ENCODE measurements around the gene TUG1. TPM values are rescaled to one million over a fixed set of nuclear protein-coding genes. Genes with fewer than 3 reads are reported as not detected.
A peak's percentile ranks its signal among the peaks of the same experiment; 100 is the strongest.

Gene TUG1
- total and polyA plus RNA-seq, 4 experiments from 2014 or later = 12.3 to 132 (median 74.9) TPM

GRCh38 chr22:30945653-30946052 is 23.4 kb upstream of the TUG1 start:
- H3K36me3 Mint-ChIP-seq = peaks cover 53 to 54% of the 10 kb centered on the region in 2 donors
- H3K36me3 ChIP-seq (ENCODE audit: insufficient read depth, low read length) = peaks cover 31% of the 10 kb centered on the region
- H3K27me3 ChIP-seq (ENCODE audit: insufficient read depth, low read length) = no peaks in the 10 kb centered on the region
- H3K9me3 Mint-ChIP-seq = no peaks in the 10 kb centered on the region
- peak overlapping the region in 1 of 8 donors; percentile 8 for H3K4me3 Mint-ChIP-seq
- peak overlapping the region in 4 of 7 donors; percentile 5 to 87 (median 54) for H3K27ac Mint-ChIP-seq
- no peak overlapping the region for H3K27ac ChIP-seq (ENCODE audit: low read depth, low read length)
- H3K9me3 ChIP-seq (ENCODE audit: control insufficient read depth in 1 of 2, low read length in 2 of 2) = no peaks in the 10 kb centered on the region
- DNase-seq = no peak
- CTCF ChIA-PET (ENCODE audit: partially characterized antibody) = interaction anchor here (0.9 to 4.5 kb wide), 5 partner anchors 23 to 333 kb away, joined by 3 to 54 read pairs (median 15); partner anchors contain the start of genes MORC2 and TUG1
- no peaks in the 10 kb centered on the region for H3K27me3 Mint-ChIP-seq
- intact Hi-C loops (cut with micrococcal nuclease) = no loop called here
- peaks cover 39 to 62% (median 49%) of the 10 kb centered on the region in 4 donors for H3K4me1 Mint-ChIP-seq
- POLR2A ChIA-PET (ENCODE audit: partially characterized antibody) = interaction anchor here (1.1 to 2.9 kb wide), 3 partner anchors 23 to 139 kb away, joined by 6 to 24 read pairs (median 12); partner anchors contain the start of genes MORC2 and TUG1
- peaks cover 47% of the 10 kb centered on the region for H3K4me1 ChIP-seq (ENCODE audit: insufficient read depth, low read length)
- H3K4me3 ChIP-seq (ENCODE audit: low read length in 2 of 2) = no peak overlapping the region

- no peak for DNase-seq
- no peaks in the 10 kb centered on the region for H3K9me3 ChIP-seq (ENCODE audit: control insufficient read depth in 1 of 2, low read length in 2 of 2)
- H3K36me3 ChIP-seq (ENCODE audit: insufficient read depth, low read length) = peaks cover 31% of the 10 kb centered on the region
- no peaks in the 10 kb centered on the region for H3K27me3 ChIP-seq (ENCODE audit: insufficient read depth, low read length)
- ChIA-PET CTCF (ENCODE audit: partially characterized antibody) (interaction anchor here (0.9 to 4.5 kb wide), 10 partner anchors 8 to 301 kb away, joined by 3 to 54 read pairs (median 4); partner anchors contain the start of genes MORC2 and TUG1), POLR2A (ENCODE audit: partially characterized antibody) (interaction anchor here (0.6 to 2.9 kb wide), 4 partner anchors 22 to 138 kb away, joined by 3 to 24 read pairs (median 9); partner anchors contain the start of genes MORC2 and TUG1)
- peak overlapping the region in 5 of 7 donors; percentile 29 to 63 (median 44) for H3K27ac Mint-ChIP-seq
- no peak overlapping the region for H3K27ac ChIP-seq (ENCODE audit: low read depth, low read length)
- H3K9me3 Mint-ChIP-seq = no peaks in the 10 kb centered on the region
- no peak overlapping the region for H3K4me3 ChIP-seq (ENCODE audit: low read length in 2 of 2)
- peaks cover 54 to 57% of the 10 kb centered on the region in 2 donors for H3K36me3 Mint-ChIP-seq
- intact Hi-C loops (cut with micrococcal nuclease) = no loop called here
- H3K4me3 Mint-ChIP-seq = no peak overlapping the region
- H3K27me3 Mint-ChIP-seq = no peaks in the 10 kb centered on the region
- peaks cover 35 to 59% (median 45%) of the 10 kb centered on the region in 4 donors for H3K4me1 Mint-ChIP-seq
- peaks cover 40% of the 10 kb centered on the region for H3K4me1 ChIP-seq (ENCODE audit: insufficient read depth, low read length)
Observed at GRCh38 chr22:30946354-30946753, 22.7 kb upstream of the TUG1 start.

GRCh38 chr22:30947173-30947815 is 21.8 kb upstream of the TUG1 start:
- Histone ChIP-seq H3K36me3 (ENCODE audit: insufficient read depth, low read length) (peaks cover 31% of the 10 kb centered on the region), H3K9me3 (ENCODE audit: control insufficient read depth in 1 of 2, low read length in 2 of 2) (no peaks in the 10 kb centered on the region), H3K4me1 (ENCODE audit: insufficient read depth, low read length) (peaks cover 37% of the 10 kb centered on the region), H3K27me3 (ENCODE audit: insufficient read depth, low read length) (no peaks in the 10 kb centered on the region), H3K27ac (ENCODE audit: low read depth, low read length) (no peak overlapping the region), H3K4me3 (ENCODE audit: low read length in 2 of 2) (no peak overlapping the region)
- intact Hi-C loops (cut with micrococcal nuclease) = no loop called here
- CTCF ChIA-PET (ENCODE audit: partially characterized antibody) = interaction anchor here (0.9 to 4.5 kb wide), 9 partner anchors 9 to 300 kb away, joined by 3 to 54 read pairs (median 4); partner anchors contain the start of genes MORC2 and TUG1
- Mint-ChIP-seq H3K9me3 (no peaks in the 10 kb centered on the region), H3K27ac (peak overlapping the region in 2 of 7 donors; percentile 25 to 61), H3K27me3 (no peaks in the 10 kb centered on the region), H3K4me1 (peaks cover 31 to 56% (median 41%) of the 10 kb centered on the region in 4 donors), H3K4me3 (no peak overlapping the region), H3K36me3 (peaks cover 50 to 54% of the 10 kb centered on the region in 2 donors)
- no peak for DNase-seq
- POLR2A ChIA-PET (ENCODE audit: partially characterized antibody) = interaction anchor here (0.6 to 2.9 kb wide), 3 partner anchors 21 to 137 kb away, joined by 3 to 24 read pairs (median 12); partner anchors contain the start of genes MORC2 and TUG1

- intact Hi-C loops (cut with micrococcal nuclease) = loop anchor here (1.0 to 2.0 kb wide), 2 partner anchors 136 to 283 kb away; no protein-coding TSS in a partner anchor
Observed at GRCh38 chr22:30947816-30948454, 21.1 kb upstream of the TUG1 start.

GRCh38 chr22:30948930-30949342 is 20.1 kb upstream of the TUG1 start:
- H3K27ac Mint-ChIP-seq = peak overlapping the region in 1 of 7 donors; percentile 37

More at GRCh38 chr22:30947816-30948454, 21.1 kb upstream of the TUG1 start:
- DNase-seq = peak in 4 of 5 donors; percentile 34 to 46 (median 39)
- ChIA-PET POLR2A (ENCODE audit: partially characterized antibody) (no interaction called here), CTCF (ENCODE audit: partially characterized antibody) (interaction anchor here (1.0 to 3.1 kb wide), 5 partner anchors 8 to 137 kb away, joined by 3 to 25 read pairs (median 12); partner anchors contain the start of genes MORC2 and TUG1)
- Histone ChIP-seq H3K9me3 (ENCODE audit: control insufficient read depth in 1 of 2, low read length in 2 of 2) (no peaks in the 10 kb centered on the region), H3K36me3 (ENCODE audit: insufficient read depth, low read length) (peaks cover 31% of the 10 kb centered on the region), H3K27ac (ENCODE audit: low read depth, low read length) (no peak overlapping the region), H3K4me3 (ENCODE audit: low read length in 2 of 2) (no peak overlapping the region), H3K4me1 (ENCODE audit: insufficient read depth, low read length) (peaks cover 33% of the 10 kb centered on the region), H3K27me3 (ENCODE audit: insufficient read depth, low read length) (no peaks in the 10 kb centered on the region)
- Mint-ChIP-seq H3K36me3 (peaks cover 56% of the 10 kb centered on the region in 2 donors), H3K4me3 (no peak overlapping the region), H3K4me1 (peaks cover 31 to 50% (median 45%) of the 10 kb centered on the region in 4 donors), H3K27me3 (no peaks in the 10 kb centered on the region), H3K9me3 (no peaks in the 10 kb centered on the region), H3K27ac (no peak overlapping the region)

DNA sequence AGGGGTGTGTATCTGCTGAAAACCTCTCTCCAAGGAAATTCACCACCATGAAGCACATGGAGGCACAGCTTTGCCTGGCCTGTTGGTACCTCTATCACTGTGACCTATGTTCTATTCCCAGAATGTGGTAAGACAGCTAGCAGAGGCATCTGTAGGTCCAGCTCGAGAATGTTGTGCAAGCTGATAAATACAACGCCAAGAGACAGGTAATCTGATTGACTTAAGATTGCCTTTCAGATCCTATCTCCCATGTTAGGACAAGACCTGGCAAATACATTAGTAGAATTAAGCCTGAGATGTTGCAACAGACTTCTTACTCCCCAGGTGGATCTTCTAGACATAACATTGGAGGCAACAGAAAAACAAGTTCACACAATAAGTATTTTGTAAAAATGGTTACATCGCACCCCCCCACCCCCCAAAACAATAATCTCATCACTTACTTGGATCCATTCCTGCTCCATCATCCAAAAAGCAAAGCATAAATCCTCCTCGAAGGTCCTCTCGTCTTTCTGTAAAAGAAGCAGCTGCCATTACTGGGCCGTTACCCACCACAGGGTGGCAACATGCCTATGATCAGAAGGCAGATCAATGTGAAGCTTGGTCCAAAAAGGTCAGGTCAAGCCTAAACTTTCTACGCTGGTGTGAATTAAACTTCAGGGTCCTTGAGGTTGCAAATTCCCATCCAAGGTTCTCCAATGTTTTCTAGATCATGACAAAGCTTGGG is 19.0 kb upstream of the TUG1 start:
- POLR2A ChIA-PET (ENCODE audit: partially characterized antibody) = interaction anchor here (1.0 to 2.4 kb wide), 3 partner anchors 9 to 18 kb away, joined by 3 to 7 read pairs (median 4); partner anchors contain the start of gene MORC2
- Mint-ChIP-seq H3K4me3 (no peak overlapping the region), H3K9me3 (no peaks in the 10 kb centered on the region), H3K4me1 (peaks cover 14 to 36% (median 27%) of the 10 kb centered on the region in 4 donors), H3K27me3 (no peaks in the 10 kb centered on the region), H3K27ac (peak overlapping the region in 1 of 7 donors; percentile 75), H3K36me3 (peaks cover 51 to 55% of the 10 kb centered on the region in 2 donors)
- DNase-seq = no peak
- H3K27ac ChIP-seq (ENCODE audit: low read depth, low read length) = no peak overlapping the region
- no peak overlapping the region for H3K4me3 ChIP-seq (ENCODE audit: low read length in 2 of 2)
- H3K36me3 ChIP-seq (ENCODE audit: insufficient read depth, low read length) = peaks cover 22% of the 10 kb centered on the region
- peaks cover 15% of the 10 kb centered on the region for H3K4me1 ChIP-seq (ENCODE audit: insufficient read depth, low read length)
- CTCF ChIA-PET (ENCODE audit: partially characterized antibody) = interaction anchor here (1.1 to 2.4 kb wide), 6 partner anchors 9 to 323 kb away, joined by 3 to 12 read pairs (median 6); partner anchors contain the start of gene MORC2
- intact Hi-C loops (cut with micrococcal nuclease) = loop anchor here (2.0 kb wide), 1 partner anchor 281 kb away; no protein-coding TSS in a partner anchor
- no peaks in the 10 kb centered on the region for H3K9me3 ChIP-seq (ENCODE audit: control insufficient read depth in 1 of 2, low read length in 2 of 2)
- H3K27me3 ChIP-seq (ENCODE audit: insufficient read depth, low read length) = no peaks in the 10 kb centered on the region

More at GRCh38 chr22:30948930-30949342, 20.1 kb upstream of the TUG1 start:
- no peaks in the 10 kb centered on the region for H3K9me3 Mint-ChIP-seq
- H3K9me3 ChIP-seq (ENCODE audit: control insufficient read depth in 1 of 2, low read length in 2 of 2) = no peaks in the 10 kb centered on the region
- ChIA-PET CTCF (ENCODE audit: partially characterized antibody) (interaction anchor here (0.9 to 2.4 kb wide), 7 partner anchors 9 to 283 kb away, joined by 3 to 12 read pairs (median 4); partner anchors contain the start of gene MORC2), POLR2A (ENCODE audit: partially characterized antibody) (interaction anchor here (1.0 to 1.4 kb wide), 2 partner anchors 17 to 19 kb away, joined by 3 to 4 read pairs; partner anchors contain the start of gene MORC2)
- H3K4me3 Mint-ChIP-seq = no peak overlapping the region
- peaks cover 25 to 45% (median 38%) of the 10 kb centered on the region in 4 donors for H3K4me1 Mint-ChIP-seq
- DNase-seq = no peak
- H3K4me1 ChIP-seq (ENCODE audit: insufficient read depth, low read length) = peaks cover 23% of the 10 kb centered on the region
- intact Hi-C loops (cut with micrococcal nuclease) = loop anchor here (1.0 to 2.0 kb wide), 2 partner anchors 135 to 282 kb away; no protein-coding TSS in a partner anchor
- H3K27ac ChIP-seq (ENCODE audit: low read depth, low read length) = no peak overlapping the region
- no peak overlapping the region for H3K4me3 ChIP-seq (ENCODE audit: low read length in 2 of 2)
- no peaks in the 10 kb centered on the region for H3K27me3 ChIP-seq (ENCODE audit: insufficient read depth, low read length)
- no peaks in the 10 kb centered on the region for H3K27me3 Mint-ChIP-seq
- peaks cover 31% of the 10 kb centered on the region for H3K36me3 ChIP-seq (ENCODE audit: insufficient read depth, low read length)
- H3K36me3 Mint-ChIP-seq = peaks cover 57 to 61% of the 10 kb centered on the region in 2 donors
